ENCODE measurements around the gene REXO4.
"Not testable (repeated sequence)": the region's sequence is repeated elsewhere in the genome, so short reads cannot be mapped to it uniquely, and the experiment has no call there.

The REXO4 gene

GRCh38 chr9:133385452-133385851 lies 32.4 kb downstream of the REXO4 start:
- no peak for DNase-seq

DNA sequence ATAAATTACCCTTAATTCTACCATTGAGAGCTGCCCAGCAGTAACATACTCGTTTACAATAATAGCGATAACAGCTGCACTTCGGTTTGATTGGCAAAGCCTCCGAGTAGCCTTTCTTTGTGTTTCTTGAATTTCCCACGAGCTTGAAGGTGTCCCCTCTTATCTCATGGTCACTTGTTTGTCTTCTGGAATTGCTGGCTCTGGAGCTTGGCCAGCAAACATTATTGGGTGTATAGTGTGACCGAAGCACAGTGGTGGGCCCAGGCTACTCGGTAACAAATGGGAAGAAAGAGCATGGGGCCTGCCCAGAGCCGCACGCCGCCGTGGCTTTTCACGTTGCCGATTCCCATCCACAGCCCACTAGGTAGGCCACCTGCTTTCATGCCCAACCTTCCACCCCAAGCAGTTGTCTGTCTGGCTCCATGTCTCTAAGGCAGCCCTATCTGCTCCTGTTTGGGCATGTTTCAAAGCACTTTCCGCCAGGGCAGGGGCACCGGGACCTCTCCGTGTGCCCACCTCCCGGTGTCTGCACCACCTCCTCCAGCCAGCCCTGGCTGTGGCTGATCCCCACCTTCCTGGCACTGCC lies 33.0 kb downstream of the REXO4 start:
- DNase-seq, result no peak

- no peak for DNase-seq
These were observed 34.4 kb downstream of the REXO4 start for GRCh38 chr9:133383438-133383837.

- DNase-seq, result no peak
These were observed 35.2 kb downstream of the REXO4 start for GRCh38 chr9:133382507-133383141.

DNA sequence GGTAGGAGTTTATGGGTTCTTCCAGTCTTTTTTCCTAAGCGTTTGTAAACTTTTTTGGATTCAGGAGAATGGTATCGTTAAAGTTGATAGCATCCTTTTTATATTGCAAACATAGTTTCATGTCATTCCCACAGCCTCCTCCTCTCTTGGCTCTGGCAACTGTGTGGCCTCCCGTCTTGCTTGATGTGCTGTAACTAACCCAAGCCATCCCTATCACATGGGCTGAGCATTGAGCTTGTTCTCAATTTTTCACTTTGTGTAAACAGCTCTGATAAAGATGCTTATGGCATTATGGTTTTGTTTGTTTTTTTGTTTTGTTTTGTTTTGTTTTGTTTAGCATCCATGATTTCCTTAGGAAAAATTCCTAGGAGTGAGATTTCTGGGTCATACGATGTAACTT lies 37.1 kb downstream of the REXO4 start:
- no peak for DNase-seq

GRCh38 chr9:133379153-133380086 lies 38.4 kb downstream of the REXO4 start:
- no peak for DNase-seq

GRCh38 chr9:133378408-133378962 lies 39.3 kb downstream of the REXO4 start:
- DNase-seq, result no peak

- no peak for DNase-seq
These were observed 40.0 kb downstream of the REXO4 start for GRCh38 chr9:133377721-133378216.

- not testable (repeated sequence) for DNase-seq
These were observed 40.5 kb downstream of the REXO4 start for GRCh38 chr9:133377280-133377679.

GRCh38 chr9:133375724-133376654 lies 41.8 kb downstream of the REXO4 start, which contains the start of the genes STKLD1 and SURF4:
Gene STKLD1 (plus strand): TSS chr9:133376366. CDS start chr9:133376474, 108 bp downstream.
Gene SURF4 (minus strand): TSS chr9:133376060. CDS start chr9:133375969, 91 bp downstream.
- DNase-seq, result peak; percentile 95

- DNase-seq, result no peak
These were observed 42.6 kb downstream of the REXO4 start for GRCh38 chr9:133375116-133375723.

DNA sequence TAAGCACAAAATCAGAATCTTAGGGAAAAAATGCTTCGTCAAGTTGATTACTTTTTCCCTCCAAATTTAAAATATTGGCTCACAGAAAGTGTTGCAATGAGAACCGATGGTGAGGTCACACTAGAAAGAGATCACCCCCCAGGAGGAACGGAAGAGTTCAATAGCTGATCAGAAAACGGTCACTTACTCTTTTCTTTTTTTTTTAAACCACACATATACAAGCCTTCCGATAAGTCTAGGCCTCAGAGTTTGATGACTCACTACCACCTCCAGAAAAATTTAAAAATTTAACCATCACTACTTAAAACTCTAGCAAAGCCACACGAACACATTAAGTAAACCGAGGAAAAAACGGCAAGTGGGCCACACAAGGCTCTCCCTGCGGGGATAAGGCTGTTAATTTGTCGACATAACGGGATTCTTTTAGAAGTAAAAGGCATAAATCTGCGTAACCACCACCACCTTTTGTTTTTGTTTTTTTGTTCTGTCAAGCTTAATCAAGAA lies 43.1 kb downstream of the REXO4 start:
- no peak for DNase-seq

GRCh38 chr9:133372144-133372543 lies 45.7 kb downstream of the REXO4 start:
- no peak for DNase-seq

DNA sequence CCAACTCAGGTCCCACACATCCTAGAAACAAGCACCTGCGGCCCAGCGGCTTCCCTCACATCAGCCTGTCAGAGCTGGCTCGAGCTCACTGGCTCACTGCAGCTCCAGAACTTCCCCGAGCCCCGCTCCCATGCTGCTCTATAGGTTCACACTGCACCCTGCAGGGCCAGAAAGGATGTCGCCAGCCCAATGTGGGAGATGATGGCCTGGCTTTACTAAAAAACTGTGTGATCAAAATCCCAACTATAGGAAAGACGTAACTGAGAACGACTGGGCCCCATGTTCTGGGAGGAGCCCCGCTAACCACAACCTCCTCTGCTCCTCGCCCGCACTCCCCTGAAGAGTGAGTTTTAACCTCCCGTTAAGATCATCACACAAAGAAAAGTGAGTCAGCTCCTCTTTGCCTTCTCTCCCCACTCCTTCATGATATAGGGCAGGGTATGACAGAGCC lies 46.5 kb downstream of the REXO4 start:
- peak; percentile 88 for DNase-seq

DNA sequence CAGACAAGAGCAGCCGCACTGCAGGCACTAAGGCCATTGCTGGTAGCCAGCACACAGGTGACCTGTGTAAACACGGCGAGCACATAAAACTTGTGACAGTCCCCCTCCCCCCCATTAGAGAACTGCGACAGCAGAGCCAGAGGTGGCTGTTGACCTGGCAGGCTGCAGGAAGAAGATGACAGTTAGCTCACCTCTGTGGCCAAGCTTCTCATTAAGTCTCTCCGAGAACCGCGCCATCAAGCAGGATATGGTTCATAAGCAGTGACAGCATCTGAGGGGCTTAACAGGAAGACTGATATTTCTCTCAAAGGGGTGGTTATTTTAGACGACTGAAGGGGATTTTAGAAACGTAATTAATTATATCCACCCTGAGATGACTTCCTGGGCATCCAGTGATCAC lies 47.1 kb downstream of the REXO4 start:
- no peak for DNase-seq

GRCh38 chr9:133369933-133370332 lies 47.9 kb downstream of the REXO4 start:
- no peak for DNase-seq

- DNase-seq, result no peak
These were observed 48.4 kb downstream of the REXO4 start for GRCh38 chr9:133369422-133369821.

DNA sequence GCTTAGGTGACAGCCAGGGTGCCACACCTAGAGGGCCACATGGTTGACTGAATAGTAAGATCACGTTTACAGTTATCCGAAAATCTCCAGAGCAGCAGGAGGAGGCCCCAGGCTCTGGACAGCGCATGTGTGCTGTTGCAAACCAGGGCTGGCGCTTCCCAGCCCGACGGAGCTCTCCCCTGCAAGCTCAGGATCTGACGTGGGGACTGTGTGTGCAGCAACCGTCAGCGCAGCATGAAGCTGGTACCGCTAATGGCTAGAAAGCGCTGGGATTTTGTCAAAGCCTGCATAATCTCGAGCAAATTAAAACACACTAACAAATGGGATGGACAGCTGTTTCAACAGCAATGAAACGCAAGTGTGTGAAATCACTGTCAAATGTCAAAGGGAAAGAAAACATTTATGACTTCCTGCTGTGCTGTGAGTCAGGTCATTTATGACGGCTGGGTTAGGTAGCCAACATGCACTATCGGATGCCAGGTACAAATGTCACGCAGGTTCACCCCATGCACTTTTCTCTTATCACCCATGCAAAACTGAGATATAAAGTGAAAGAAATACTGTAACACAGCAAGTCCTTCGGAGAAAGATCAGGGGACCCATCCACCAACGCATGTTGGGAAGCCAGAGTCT lies 49.4 kb downstream of the REXO4 start:
- no peak for DNase-seq

DNA sequence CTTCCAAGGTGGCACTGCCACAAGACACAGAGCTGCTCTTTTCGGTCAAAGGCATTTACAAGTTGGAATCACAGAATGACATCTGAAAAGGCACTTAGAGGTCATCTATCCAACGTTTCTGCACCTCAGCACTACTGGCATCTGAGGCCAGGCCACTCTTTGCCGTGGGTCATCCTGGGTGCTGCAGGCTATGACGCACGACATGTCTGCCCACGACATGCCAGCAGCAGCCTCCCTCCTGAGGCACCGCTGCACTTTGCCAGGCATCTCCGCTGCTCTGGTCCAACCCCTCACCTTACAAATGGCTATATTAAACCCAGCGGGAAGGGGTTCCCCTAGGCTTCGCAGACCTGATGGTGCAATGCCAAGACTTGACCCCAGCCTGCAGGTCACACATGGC lies 50.0 kb downstream of the REXO4 start:
- DNase-seq, result no peak

DNA sequence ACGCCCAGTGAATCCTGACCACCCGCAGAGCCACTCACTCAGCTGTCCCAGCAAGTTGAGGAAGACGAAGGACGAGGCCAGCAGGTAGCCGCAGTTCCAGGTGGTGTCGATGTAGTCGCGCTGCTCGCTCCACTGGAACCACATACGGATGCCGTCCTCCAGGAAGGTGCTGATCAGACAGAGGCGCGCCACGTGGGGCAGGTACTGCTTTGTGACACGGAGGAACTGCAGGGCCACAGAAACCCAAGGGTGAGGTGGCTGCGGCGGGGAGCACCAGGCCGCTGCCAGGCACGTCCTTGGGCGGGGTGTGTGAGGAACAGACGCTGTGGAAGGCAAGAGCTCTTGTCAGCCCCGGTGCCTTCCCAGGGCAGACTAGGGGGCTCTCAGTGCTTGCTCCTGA lies 50.6 kb downstream of the REXO4 start:
- no peak for DNase-seq

GRCh38 chr9:133366435-133366834 lies 51.4 kb downstream of the REXO4 start:
- no peak for DNase-seq
